ENCODE data around the gene GOLGA2.

The GOLGA2 gene, protein sequence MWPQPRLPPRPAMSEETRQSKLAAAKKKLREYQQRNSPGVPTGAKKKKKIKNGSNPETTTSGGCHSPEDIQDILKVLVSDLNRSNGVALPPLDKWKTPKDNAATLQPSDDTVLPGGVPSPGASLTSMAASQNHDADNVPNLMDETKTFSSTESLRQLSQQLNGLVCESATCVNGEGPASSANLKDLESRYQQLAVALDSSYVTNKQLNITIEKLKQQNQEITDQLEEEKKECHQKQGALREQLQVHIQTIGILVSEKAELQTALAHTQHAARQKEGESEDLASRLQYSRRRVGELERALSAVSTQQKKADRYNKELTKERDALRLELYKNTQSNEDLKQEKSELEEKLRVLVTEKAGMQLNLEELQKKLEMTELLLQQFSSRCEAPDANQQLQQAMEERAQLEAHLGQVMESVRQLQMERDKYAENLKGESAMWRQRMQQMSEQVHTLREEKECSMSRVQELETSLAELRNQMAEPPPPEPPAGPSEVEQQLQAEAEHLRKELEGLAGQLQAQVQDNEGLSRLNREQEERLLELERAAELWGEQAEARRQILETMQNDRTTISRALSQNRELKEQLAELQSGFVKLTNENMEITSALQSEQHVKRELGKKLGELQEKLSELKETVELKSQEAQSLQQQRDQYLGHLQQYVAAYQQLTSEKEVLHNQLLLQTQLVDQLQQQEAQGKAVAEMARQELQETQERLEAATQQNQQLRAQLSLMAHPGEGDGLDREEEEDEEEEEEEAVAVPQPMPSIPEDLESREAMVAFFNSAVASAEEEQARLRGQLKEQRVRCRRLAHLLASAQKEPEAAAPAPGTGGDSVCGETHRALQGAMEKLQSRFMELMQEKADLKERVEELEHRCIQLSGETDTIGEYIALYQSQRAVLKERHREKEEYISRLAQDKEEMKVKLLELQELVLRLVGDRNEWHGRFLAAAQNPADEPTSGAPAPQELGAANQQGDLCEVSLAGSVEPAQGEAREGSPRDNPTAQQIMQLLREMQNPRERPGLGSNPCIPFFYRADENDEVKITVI

DNA sequence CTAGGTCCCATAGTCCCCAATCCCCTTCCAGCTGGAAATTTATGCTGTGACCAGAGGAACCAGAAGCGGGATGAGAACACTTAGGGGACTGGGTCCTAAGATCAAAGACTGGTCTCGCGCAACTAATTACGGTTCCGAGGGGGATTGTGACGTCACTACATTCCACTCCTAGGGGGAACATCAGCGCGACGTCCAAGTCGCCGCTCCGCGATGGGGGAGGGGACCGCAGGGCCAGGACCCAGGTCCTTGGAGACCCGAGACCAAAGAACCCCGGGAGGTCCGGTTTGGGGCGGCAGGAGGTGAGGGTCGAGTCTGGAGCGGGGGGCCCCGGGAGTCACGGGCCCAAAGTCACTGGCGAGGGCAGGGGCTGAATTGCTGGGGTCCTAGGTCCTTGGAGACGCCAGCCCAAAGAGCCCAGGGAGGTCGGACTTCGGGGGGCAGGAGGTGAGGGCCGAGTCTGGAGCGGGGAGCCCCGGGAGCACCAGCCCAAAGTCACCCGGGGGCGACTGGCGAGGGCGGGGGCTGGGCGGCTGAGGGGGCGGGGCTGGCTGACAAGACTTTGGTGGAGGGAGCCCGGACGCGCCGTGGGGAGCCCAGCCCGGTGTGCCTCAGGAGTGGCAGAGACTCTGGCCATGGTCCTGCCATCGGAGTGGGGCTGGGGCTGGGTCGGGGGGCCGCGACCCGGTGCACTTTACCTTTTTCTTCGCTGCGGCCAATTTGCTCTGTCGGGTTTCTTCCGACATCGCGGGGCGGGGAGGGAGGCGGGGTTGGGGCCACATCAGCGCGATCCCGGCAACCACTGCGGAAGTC lies at the start of gene GOLGA2:
Gene GOLGA2 (minus strand): TSS at position 810 of the 810 bp plus-strand sequence. CDS start 31 bp downstream, at position 779.
- no peak for DNase-seq

DNA sequence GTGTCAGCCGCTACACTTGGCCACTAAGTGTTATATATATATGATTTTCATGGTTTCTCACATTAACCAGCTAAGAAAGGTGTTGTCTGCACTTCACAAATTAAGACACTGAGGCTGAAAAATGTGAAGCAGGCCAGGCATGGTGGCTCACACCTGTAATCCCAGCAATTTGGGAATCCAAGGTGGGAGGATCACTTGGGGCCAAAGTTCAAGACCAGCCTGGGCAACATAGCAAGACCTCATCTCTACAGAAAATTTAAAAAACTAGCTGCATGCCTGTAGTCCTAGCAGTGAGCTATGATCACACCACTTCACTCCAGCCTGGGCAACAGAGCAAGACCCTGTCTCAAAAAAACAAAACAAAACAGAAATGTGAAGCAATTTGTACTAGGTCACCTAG lies 48.6 kb upstream of the GOLGA2 start:
- no peak for DNase-seq

DNA sequence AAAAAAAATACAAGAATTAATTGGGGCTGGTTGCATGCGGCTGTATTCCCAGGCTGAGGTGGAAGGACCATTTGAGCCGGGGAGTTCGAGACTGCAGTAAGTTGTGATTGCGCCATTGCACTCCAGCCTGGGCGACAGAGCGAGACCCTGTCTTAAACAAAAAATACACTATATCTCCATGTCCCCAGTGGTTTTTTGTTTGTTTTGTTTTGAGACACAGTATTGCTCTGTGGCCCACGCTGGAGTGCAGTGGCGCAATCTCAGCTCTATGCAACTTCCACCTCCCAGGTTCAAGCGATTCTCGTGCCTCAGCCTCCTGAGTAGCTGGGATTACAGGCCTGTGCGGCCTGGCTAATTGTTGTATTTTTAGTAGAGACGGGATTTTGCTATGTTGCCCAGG lies 48.0 kb upstream of the GOLGA2 start:
- DNase-seq: no peak

DNA sequence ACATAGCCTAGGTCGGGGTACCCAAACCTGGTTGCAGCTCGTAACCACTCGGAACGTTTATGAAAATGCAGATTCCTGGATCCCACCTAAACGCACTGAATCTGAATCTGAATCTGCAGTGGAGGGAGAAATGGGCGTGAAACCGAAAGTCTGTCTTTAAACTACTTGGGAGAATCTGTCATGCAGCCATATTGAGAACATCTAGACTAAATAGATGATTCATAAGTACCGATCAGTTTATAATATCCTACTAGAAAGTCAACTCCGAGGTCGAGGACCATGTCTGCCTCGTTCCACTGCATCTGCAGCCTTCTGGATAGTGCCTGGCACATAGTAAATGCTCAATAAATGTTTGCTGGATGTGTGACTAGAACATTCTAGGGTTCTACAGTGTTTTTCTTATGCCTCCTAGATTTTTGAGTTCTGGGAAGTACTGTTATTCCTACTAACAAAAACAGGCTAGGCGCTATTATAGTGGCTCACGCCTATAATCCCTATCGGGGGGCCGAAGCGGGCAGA lies 47.5 kb upstream of the GOLGA2 start:
- no peak for DNase-seq

DNA sequence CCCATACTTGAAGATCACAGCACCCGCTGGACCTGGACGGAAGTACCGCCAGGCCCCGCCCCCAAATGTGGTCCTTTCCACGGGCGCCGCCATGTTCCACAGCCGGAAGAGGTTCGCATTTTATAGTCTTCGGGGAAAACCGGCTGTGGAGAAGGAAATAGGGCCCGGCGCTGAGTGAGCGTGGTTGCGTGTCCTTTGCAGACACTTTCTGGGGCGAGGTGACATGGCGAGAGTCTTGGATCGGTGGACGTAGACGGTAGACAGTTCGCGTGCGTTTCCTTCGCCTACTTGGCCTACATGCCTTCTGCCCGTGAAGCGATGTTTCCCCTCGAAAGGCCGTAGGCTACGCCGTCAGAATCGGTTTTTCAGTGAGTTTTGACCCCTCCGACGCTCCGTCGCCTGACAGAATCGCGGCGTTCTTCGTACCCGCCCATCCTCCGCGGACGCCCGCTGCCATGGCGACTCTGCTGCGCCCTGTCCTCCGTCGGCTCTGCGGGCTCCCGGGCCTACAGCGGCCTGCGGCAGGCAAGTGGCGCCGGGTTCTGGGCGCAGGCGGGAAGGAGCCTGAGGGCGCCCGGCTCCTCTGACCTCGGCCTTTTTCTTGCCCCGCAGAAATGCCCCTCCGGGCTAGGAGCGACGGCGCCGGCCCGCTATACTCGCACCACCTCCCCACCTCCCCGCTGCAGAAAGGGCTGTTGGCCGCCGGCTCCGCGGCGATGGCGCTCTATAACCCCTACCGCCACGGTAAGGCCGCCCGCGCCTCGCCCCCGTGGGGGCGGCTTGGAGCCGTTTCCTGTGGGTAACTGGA lies 46.8 kb upstream of the GOLGA2 start, which contains the start of the genes COQ4 and TRUB2:
Gene COQ4 (plus strand): TSS at position 436 of the 808 bp plus-strand sequence. CDS start 20 bp downstream, at position 456.
Gene TRUB2 (minus strand): TSS at position 44 of the 808 bp plus-strand sequence. CDS start 39 bp downstream, at position 5.
- peak; percentile 92 for DNase-seq

DNA sequence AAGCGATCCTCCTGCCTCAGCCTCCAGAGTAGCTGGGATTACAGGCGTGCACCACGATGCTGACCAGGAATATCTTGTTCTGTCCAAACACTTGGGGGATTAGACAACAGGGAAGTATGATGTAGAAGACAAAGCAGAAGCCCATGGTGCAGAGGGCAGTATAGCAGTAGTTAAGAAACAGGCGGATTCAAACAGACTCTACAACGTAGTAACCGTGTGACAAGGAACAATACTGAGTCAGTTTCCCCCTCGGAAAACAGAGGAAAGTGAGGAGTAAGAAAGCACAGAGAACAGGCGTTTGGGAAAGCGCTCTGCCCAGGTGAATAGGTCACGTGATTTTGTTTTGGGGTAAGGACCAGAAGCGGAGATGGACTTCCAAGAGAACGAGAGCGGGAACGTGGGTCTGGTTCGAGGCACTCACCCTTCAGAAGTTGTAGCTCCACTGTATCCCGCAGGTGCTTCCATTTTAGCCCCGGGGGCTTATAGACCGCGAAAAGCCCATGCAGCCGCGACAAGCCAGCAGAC lies 46.1 kb upstream of the GOLGA2 start:
- no peak for DNase-seq

DNA sequence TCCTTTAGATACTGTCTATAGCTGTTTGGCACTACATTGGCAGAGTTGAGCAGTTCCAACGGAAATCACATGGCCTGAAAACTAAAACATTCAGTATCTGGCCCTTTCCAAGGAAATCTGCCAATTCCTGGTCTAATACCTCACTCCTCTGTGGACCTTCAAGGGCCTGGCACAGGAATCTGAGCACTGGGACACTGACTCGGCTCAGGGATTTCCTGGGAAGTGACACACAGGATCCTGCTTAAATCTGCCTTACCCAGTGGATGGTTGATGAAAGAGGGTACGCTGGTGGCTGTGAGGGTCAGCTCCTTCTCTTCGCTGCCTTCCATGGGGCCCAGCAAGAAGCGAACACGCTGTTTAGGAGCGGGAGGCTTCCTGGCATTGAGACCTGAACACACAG lies 45.5 kb upstream of the GOLGA2 start:
- DNase-seq: no peak

DNA sequence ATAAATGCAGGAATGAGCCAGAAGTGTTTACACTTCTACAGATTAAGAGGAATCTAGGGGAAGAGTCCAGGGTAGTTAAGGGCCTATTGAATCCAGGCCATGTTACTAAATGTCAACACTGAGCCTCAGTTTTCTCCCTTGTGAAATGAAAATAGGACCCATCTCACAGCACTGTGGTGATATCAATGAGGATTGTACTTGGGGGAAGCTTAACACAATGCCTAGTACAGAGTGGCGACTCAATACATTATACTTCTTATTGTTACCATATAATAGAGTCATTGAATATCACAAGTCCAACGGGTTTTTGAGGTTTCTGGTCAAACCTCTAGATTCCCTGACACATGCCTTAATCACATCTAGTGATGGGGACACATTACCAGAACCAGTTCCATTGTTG lies 41.8 kb upstream of the GOLGA2 start:
- DNase-seq: no peak

DNA sequence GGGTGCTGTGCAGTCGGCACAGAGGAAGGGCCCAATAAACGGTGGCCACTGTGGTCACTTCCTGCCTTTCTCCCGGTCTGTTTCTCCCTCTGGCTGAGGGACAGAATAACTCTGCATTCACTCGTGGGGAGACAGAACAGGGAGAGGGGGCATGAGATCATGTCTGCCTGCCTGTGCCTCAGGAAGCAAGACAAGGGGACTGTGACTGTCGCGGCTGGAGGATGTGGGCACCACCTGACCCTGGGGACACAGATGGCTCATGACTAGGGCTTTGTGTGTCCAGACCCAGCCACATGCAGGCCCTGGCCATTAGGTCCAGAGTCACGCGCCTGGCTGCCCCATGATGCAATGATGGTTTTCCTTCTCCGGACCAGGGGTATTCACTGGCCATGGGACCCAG lies 40.6 kb upstream of the GOLGA2 start:
- DNase-seq: no peak

DNA sequence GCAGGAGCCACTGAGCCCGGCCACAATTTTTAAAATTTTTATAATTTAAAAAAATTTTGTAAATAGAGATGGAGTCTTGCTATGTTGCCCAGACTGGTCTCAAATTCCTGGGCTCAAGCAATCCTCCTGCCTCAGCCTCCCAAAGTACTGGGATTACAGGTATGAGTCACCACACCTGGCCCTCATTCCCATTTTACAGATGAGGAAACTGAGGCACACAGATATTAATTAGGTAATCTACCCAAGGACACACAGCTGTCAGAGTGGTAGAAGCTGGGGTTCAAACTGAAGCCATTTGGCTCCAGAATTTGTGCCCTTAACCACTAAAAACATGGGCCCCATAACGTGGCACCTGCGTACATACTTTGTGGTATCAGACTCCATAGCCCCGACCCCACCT lies 38.9 kb upstream of the GOLGA2 start:
- DNase-seq: no peak

DNA sequence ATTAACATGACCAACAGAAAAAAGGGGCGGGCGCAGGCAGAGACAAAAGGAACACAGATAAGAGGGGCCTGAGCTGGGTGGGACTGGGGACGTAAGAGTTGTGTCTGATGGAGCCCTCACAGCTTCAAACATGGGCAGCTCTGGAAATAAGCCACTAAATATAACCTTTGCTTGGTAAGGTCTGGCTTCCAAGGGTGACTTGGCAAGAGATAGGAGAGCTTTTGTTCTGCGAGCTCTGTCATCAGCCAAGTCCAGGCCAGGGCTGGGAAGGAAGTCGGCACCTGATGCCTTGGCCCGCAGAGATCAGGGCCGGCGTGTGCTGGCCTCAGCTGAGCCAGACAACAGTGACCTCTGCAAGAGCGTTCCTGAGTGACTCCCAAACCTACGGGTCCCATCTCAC lies 34.7 kb upstream of the GOLGA2 start:
- DNase-seq: no peak

DNA sequence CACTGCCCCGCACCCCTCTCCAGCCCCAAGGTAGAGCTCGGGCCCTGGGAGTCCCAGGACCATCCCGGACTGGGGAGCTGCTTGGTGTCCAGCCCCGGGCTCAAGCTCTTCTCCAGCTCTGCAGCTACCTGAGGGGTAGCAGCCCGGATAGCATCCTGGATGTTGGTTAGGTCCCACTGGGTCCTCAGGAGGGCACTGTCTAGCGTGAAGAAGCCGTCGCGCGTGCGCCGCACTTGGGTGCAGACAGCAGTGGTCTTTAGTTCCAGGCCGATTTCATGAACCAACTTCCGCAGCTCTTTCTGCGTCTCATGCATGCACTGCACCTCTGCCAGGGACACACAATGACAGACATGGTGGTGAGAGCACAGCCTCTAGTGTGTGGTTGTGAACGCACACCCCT lies 33.7 kb upstream of the GOLGA2 start:
- no peak for DNase-seq

DNA sequence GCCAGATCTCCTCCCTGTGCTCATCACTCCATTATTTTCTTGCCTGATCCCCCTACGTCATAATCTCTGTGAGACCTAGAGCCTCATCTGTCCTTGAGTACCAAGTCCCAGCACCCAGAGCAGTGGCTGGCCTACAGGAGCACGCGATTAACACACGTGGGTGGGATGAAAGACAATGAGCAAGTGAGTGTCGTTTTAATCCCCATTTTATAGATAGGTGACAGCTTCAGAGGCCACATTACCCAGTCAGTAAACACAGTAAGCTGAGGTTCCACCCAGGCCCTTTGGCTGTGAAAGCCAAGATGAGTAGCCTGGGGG lies 29.1 kb upstream of the GOLGA2 start:
- no peak for DNase-seq

DNA sequence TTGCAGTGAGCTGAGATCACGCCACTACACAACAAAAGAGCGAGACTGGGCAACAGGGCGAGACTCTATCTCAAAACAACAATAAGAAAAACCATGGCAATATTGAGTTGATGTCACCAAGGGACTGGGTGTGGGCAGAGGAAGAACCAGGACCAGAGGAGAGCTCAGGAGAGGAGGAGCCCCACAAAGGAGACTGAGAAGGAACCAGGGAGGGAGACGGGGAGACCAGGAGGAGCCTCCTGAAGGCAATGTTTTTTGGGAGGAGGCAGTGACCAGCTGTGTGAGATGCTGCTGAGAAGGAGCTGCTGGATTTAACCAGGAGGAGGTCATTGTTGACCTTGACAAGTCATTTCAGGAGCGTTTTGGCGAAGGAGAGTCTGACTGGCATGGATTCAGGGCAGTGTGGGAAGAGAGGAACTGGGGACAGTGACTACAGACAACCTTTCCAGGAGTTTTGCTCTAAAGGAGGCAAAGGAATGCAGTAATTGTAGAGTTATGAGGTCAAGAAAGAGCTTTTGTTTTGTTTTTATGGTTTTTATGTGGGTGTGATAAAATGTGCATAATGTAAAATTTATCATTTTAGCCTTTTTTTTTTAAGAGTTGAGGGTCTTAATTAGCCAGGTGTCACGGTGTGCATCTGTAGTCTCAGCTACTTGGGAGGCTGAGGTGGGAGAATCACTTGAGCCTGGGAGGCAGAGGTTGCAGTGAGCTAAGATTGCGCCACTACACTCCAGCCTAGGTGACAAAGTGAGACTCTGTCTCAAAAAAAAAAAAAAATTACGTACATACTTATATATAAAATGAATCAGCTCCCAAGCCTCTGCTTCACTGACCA lies 28.5 kb upstream of the GOLGA2 start:
- no peak for DNase-seq

DNA sequence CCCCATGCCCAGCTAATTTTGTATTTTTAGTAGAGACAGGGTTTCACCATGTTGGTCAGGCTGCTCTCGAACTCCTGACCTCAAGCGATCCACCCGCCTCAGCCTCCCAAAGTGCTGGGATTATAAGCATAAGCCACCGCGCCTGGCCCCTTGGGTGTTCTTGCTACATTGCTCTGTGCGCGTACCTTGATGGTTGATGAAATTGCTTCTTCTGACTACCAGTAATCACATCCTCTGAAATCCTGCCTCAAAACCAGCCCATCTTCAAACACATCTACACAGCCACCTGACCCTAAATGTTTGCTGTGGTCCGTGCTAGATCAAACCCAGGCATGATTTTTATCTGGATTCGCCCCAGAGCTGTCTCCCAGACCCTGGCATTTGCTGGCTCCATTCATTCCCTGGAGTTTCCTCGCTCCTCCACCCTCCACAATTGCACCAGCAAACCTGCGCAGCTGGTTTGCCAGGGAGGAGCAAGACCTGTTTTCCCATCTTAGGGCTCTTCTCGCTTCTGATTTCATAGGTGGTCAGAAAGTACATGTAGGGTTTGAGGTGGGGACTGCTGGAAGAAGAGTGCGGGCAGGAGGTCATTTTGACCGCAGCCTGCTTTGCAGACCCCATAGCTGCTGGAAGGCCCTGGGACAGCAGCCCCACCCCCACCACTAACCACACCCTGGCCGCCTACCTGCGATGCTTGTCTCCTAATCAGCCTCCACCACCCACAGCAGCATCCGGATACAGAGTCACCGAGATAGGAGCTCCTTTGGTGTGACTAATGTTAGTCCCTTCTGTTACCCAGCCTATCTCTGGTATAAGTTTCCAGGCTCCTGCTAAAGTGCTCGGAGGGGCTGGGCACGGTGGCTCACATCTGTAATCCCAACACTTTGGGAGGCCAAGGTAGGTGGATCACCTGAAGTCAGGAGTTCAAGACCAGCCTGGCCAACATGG lies 23.0 kb upstream of the GOLGA2 start:
- DNase-seq: no peak

DNA sequence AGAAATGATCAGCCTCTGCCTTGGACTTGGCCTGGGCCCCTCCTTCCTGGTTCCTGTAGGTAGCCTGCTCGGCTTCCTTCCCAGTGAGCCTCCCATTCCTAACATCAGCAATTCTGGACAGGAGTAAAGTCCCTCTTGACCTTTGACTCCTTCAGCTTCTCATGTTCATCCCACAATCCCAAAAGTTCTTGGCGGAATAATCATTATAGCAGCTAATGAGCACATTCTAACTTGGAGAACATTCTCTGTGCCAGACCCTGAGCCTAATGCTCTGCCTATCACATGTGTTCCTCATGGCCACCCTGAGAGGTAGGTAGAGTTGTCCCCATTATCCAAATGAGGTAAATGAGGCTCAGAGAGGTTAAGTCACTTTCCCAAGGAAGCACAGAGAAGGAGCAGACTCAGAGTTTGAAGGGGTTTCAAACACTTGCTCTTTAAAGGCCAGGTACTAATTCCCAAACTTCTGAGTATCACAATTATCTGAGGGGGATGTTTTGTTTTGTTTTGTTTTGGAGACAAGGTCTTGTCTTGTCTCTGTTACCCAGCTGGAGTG lies 21.5 kb upstream of the GOLGA2 start:
- no peak for DNase-seq

DNA sequence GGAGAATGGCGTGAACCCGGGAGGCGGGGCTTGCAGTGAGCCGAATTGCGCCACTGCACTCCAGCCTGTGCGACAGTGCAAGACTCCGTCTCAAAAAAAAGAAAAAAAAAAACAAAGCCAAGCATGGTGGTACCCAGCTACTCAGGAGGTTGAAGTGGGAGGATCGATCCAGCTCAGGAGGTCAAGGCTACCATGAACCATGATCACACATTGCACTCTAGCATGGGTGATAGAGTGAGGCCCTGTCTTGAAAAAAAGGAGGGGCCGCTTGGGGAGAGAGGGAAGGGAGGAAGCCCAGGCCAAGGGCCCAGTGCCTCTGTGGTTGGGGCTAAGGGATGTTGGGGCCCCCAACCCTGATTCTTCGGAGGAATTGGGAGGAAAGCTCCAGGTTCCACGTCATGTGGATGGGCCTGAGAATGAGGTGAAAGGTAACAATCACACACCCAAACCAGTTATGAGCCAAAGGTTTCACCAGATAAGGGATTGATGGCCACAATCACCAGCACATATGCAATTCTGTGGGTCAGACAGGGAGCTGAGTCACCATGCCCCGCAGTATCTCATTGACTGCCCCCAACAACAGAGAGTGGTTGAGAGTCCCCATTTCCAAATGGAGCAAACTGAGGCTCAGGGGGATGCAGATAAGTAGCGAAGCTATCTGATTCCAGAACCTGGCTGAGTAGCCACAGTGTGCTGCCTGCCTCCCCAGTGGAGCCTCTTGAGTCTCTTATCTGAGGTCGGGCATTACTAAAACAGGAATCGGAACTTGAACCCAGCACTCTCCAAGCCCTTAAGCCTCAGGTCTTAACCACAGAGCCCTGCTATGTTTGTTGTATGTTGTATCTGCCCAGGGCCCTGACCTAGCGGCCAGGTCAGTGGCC lies 20.8 kb upstream of the GOLGA2 start:
- DNase-seq: no peak

DNA sequence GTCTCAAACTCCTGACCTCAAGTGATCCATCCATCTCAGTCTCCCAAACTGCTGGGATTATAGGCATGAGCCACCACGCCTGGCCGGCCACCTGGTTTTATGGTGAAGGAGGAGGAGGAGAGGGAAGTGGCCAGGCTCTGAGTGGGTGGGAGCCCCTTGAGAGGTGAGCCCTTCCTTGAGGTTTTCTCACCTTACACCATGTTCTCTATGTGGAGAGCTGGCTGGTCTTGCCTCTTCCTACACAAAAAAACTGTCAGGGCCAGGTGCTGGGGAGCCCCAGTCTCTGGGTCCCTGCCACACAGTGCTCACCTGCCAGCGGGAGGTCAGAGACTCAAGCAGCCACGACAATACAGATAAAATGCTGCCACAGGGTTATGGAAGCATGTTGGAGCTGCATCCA lies 18.3 kb upstream of the GOLGA2 start:
- no peak for DNase-seq
